Activated naive CD8-positive, alpha-beta T cell treated with anti-CD3 and anti-CD28 coated beads, Interleukin-2, amount 10 ng/mL, durations not matched to agents 7 days and 5 days (primary cell): ENCODE results near the gene SLC4A8. TPM values are rescaled to one million over a fixed set of nuclear protein-coding genes. Genes with fewer than 3 reads are reported as not detected.

ENCODE experiments used
- total RNA-seq, 2 experiments: library from RNA; stranded (reverse); gene quantifications; one replicate each; pipeline ENCODE4 v1.2.3, GENCODE V29; 2021

Gene SLC4A8
- total RNA-seq, 2 experiments from 2014 or later, result 6.1 TPM

Other genes starting within 250 kb of the SLC4A8 start
- gene POU6F1, start 206.8 kb upstream of the SLC4A8 start, total RNA-seq, result 10 to 100 TPM; 20.6 to 21.8 TPM
- gene DAZAP2, start 186.0 kb upstream of the SLC4A8 start, total RNA-seq, result 100 to 1,000 TPM; 237 to 249 TPM
- gene SMAGP, start 154.4 kb upstream of the SLC4A8 start, total RNA-seq, result 1 to 10 TPM; 4.1 to 5.6 TPM
- 100 to 1,000 TPM; 161 to 164 TPM for gene BIN2, start 100.7 kb upstream of the SLC4A8 start, total RNA-seq
- gene CELA1, start 78.2 kb upstream of the SLC4A8 start, total RNA-seq, result not detected
- gene GALNT6, start 33.4 kb upstream of the SLC4A8 start, total RNA-seq, result 10 to 100 TPM; 30.0 to 31.0 TPM
- 1 to 10 TPM in 1 of 2 experiments, under 1 TPM in 1; 0.96 to 1.3 TPM for gene SCN8A, start 166.4 kb downstream of the SLC4A8 start, total RNA-seq